Sigmoid colon (tissue), 7 donors: ENCODE results near the gene CPNE6. TPM values are rescaled to one million over a fixed set of nuclear protein-coding genes. Genes with fewer than 3 reads are reported as not detected.

Source experiments
- DNase-seq: peaks from one replicate; pipeline ENCODE4 v3.0.0-alpha.2; 2019
- H3K27ac ChIP-seq, 4 donors: fragments of 200-600 bp; sonication (generic); one replicate each; pipeline ENCODE4 v1.5.1; 2016 to 2019; ENCODE audit warnings: mild to moderate bottlenecking in 1 of 4
- H3K27me3 ChIP-seq, 3 donors: fragments of 200-600 bp; sonication (generic); one replicate each; pipeline ENCODE4 v1.5.1; 2019; ENCODE audit warnings: mild to moderate bottlenecking in 1 of 3
- H3K36me3 ChIP-seq, 4 donors: fragments of 200-600 bp; sonication (generic); one replicate each; pipeline ENCODE4 v1.5.1; 2016 to 2019
- H3K4me1 ChIP-seq, 4 donors: fragments of 200-600 bp; sonication (generic); one replicate each; pipeline ENCODE4 v1.5.1; 2017 to 2019
- H3K4me3 ChIP-seq, 4 donors: fragments of 200-600 bp; sonication (generic); one replicate each; pipeline ENCODE4 v1.5.1; 2017 to 2019; ENCODE audit warnings: mild to moderate bottlenecking in 2 of 4, moderate library complexity in 1 of 4
- H3K9me3 ChIP-seq, 4 donors: fragments of 200-600 bp in 3 of 4; sonication (generic) in 3 of 4; one replicate each; pipeline versions ENCODE4 v1.5.1 to v1.6.1; 2013 to 2019
- CTCF ChIP-seq, 4 experiments: fragments of 450-650 bp in 3 of 4; fragments of 200-600 bp in 1 of 4; IDR thresholded peaks; one replicate each; pipeline ENCODE4 v1.5.1; 2016 to 2019; ENCODE audit warnings: antibody characterized with exemption in 4 of 4, mild to moderate bottlenecking in 3 of 4, moderate library complexity in 2 of 4
- EP300 ChIP-seq, 4 donors: sonication (generic); formaldehyde crosslinking; IDR thresholded peaks; one replicate each; pipeline ENCODE4 v1.6.1; 2017; ENCODE audit warnings: antibody characterized with exemption in 4 of 4
- POLR2A ChIP-seq, 2 donors: fragments of 450-650 bp; IDR thresholded peaks; one replicate each; pipeline ENCODE4 v1.6.1; 2016; ENCODE audit warnings: antibody characterized with exemption in 2 of 2, mild to moderate bottlenecking in 2 of 2, moderate library complexity in 2 of 2
- POLR2AphosphoS5 ChIP-seq, 4 donors: sonication (generic); formaldehyde crosslinking; IDR thresholded peaks; one replicate each; pipeline ENCODE4 v1.6.1; 2017; ENCODE audit warnings: antibody characterized with exemption in 4 of 4
- WGBS, 2 donors: extraction: QIAGEN DNeasy Blood & Tissue Kit; methylation state at CpG; one replicate each; pipeline ENCODE4 v1.1.7; 2013; 5-methylcytosine and 5-hydroxymethylcytosine counted together
- intact Hi-C: fragments of 100-400 bp; cut with DNase I; formaldehyde crosslinking; loops from one replicate; pipeline ENCODE4 v1.15.1; 2023
- polyA plus RNA-seq, 3 donors: library from polyadenylated mRNA; stranded (reverse); fragments of 200-250 nt; gene quantifications; one replicate each; pipeline ENCODE4 v1.2.3, GENCODE V29; 2013
- total RNA-seq, 4 donors: library from RNA; depleted of rRNA; stranded (reverse); fragments of >200 nt; gene quantifications; one replicate each; pipeline ENCODE4 v1.1.0, GENCODE V29; 2016
- donor health status: healthy with polysubstance abuse.
- donor health status: Bipolar disorder and iron deficiency.
- donor health status: healthy.

The CPNE6 gene
- total and polyA plus RNA-seq, 7 donors = 0.42 to 3.3 (median 2.3) TPM; not detected in 3

GRCh38 chr14:24077086-24077485 lies 5.7 kb downstream of the CPNE6 start:
- H3K4me1 ChIP-seq = peaks cover 0 to 20% (median 9%) of the 10 kb centered on the region in 4 donors
- DNase-seq = no peak
- TF ChIP-seq CTCF (IDR thresholded peaks at IDR 0.05) = no peak
- no peak for TF ChIP-seq POLR2AphosphoS5 (IDR thresholded peaks at IDR 0.05)
- no peak for TF ChIP-seq POLR2A (IDR thresholded peaks at IDR 0.05)
- no peak for TF ChIP-seq EP300 (IDR thresholded peaks at IDR 0.05)
- H3K4me3 ChIP-seq = no peak overlapping the region
- WGBS, 2 donors = 95% methylated on average over 23 of the region's 23 CpGs
- H3K27ac ChIP-seq = no peak overlapping the region
- H3K9me3 ChIP-seq = no peaks in the 10 kb centered on the region
- peaks cover 0 to 16% (median 0%) of the 10 kb centered on the region in 3 donors for H3K27me3 ChIP-seq
- no peaks in the 10 kb centered on the region for H3K36me3 ChIP-seq
- intact Hi-C loops = no loop called here

GRCh38 chr14:24078146-24078545 lies 6.8 kb downstream of the CPNE6 start:
- Histone ChIP-seq H3K9me3 (no peaks in the 10 kb centered on the region), H3K4me1 (peaks cover 0 to 13% (median 2%) of the 10 kb centered on the region in 4 donors), H3K36me3 (no peaks in the 10 kb centered on the region), H3K27me3 (peaks cover 0 to 7% (median 0%) of the 10 kb centered on the region in 3 donors), H3K4me3 (no peak overlapping the region), H3K27ac (no peak overlapping the region)
- intact Hi-C loops = no loop called here
- WGBS, 2 donors = 81 to 83% methylated on average over 3 of the region's 3 CpGs
- DNase-seq = no peak
- no peak for TF ChIP-seq EP300 (IDR thresholded peaks at IDR 0.05)

GRCh38 chr14:24079491-24080141 lies 8.3 kb downstream of the CPNE6 start:
- no peak for DNase-seq
- Histone ChIP-seq H3K4me3 (no peak overlapping the region), H3K4me1 (peaks cover 0 to 13% (median 2%) of the 10 kb centered on the region in 4 donors), H3K27ac (no peak overlapping the region), H3K36me3 (no peaks in the 10 kb centered on the region), H3K27me3 (no peaks in the 10 kb centered on the region), H3K9me3 (no peaks in the 10 kb centered on the region)
- 89 to 93% methylated on average over 9 of the region's 9 CpGs for WGBS, 2 donors
- intact Hi-C loops = no loop called here
- TF ChIP-seq POLR2A (IDR thresholded peaks at IDR 0.05) (no peak), POLR2AphosphoS5 (IDR thresholded peaks at IDR 0.05) (no peak), CTCF (IDR thresholded peaks at IDR 0.05) (no peak), EP300 (IDR thresholded peaks at IDR 0.05) (no peak)

GRCh38 chr14:24080142-24080530 lies 8.8 kb downstream of the CPNE6 start:
- intact Hi-C loops = no loop called here
- no peak for DNase-seq
- Histone ChIP-seq H3K4me3 (no peak overlapping the region), H3K27ac (no peak overlapping the region), H3K36me3 (no peaks in the 10 kb centered on the region), H3K4me1 (peaks cover 0 to 13% (median 2%) of the 10 kb centered on the region in 4 donors), H3K9me3 (no peaks in the 10 kb centered on the region), H3K27me3 (no peaks in the 10 kb centered on the region)
- WGBS, 2 donors = 78 to 86% methylated on average over 6 of the region's 6 CpGs
- TF ChIP-seq POLR2A (IDR thresholded peaks at IDR 0.05) (no peak), EP300 (IDR thresholded peaks at IDR 0.05) (no peak), POLR2AphosphoS5 (IDR thresholded peaks at IDR 0.05) (no peak), CTCF (IDR thresholded peaks at IDR 0.05) (no peak)

GRCh38 chr14:24080888-24081738 lies 9.8 kb downstream of the CPNE6 start:
- H3K9me3 ChIP-seq = no peaks in the 10 kb centered on the region
- peaks cover 0 to 13% (median 2%) of the 10 kb centered on the region in 4 donors for H3K4me1 ChIP-seq
- H3K4me3 ChIP-seq = peak overlapping the region; percentile 29 to 63 (median 56)
- peak overlapping the region in 3 of 4 donors; percentile 10 to 39 (median 38) for H3K27ac ChIP-seq
- TF ChIP-seq EP300 (IDR thresholded peaks at IDR 0.05) (no peak), POLR2AphosphoS5 (IDR thresholded peaks at IDR 0.05) (no peak), POLR2A (IDR thresholded peaks at IDR 0.05) (no peak), CTCF (IDR thresholded peaks at IDR 0.05) (no peak)
- 0% methylated on average over 74 of the region's 74 CpGs for WGBS, 2 donors
- no peaks in the 10 kb centered on the region for H3K36me3 ChIP-seq
- H3K27me3 ChIP-seq = no peaks in the 10 kb centered on the region
- intact Hi-C loops = no loop called here
- DNase-seq = no peak
